H1 (cell line): Measurements from ENCODE around the gene B3GAT1.

Source experiments
- CHD2 ChIP-seq: IDR thresholded peaks from 2 replicates; pipeline ENCODE4 v1.6.1; 2012; ENCODE audit warnings: low read length, improper control_type of control experiment
- CREB1 ChIP-seq: IDR thresholded peaks from 2 replicates; pipeline ENCODE4 v1.6.1; 2012; ENCODE audit warnings: inconsistent platforms
- CTCF ChIP-seq, 3 experiments: IDR thresholded peaks; 1 replicate in 2 of 3; 2 replicates in 1 of 3; pipeline versions ENCODE4 v1.5.1 to v1.6.1; 2011; ENCODE audit warnings: low read length in 3 of 3, mild to moderate bottlenecking in 3 of 3, inconsistent platforms in 2 of 3, low read depth in 1 of 3, moderate library complexity in 1 of 3; ENCODE audit not compliant: insufficient read depth in 1 of 3; ENCODE audit errors: control extremely low read depth in 1 of 3
- KDM1A ChIP-seq: fragments of 200-600, 300-600 bp; sonication (generic); IDR thresholded peaks from 2 replicates; pipeline ENCODE4 v1.7.1; 2016; ENCODE audit warnings: mild to moderate bottlenecking, low read length, borderline replicate concordance
- YY1 ChIP-seq: IDR thresholded peaks from 2 replicates; pipeline ENCODE4 v1.6.1; 2011; ENCODE audit warnings: low read depth, mild to moderate bottlenecking, low read length

- TF ChIP-seq YY1 (no peak), CHD2 (no peak), CTCF (IDR thresholded peaks at IDR 0.05; ENCODE audit: control extremely low read depth in 1 of 3, insufficient read depth in 1 of 3, low read depth in 1 of 3, low read length in 3 of 3) (no peak), CREB1 (no peak), KDM1A (no peak)
These were observed 48.1 kb upstream of the B3GAT1 start for GRCh38 chr11:134460062-134460561.
